Upper lobe of right lung (tissue), 1 donor: Measurements from ENCODE around the gene FOXO6. TPM values are rescaled to one million over a fixed set of nuclear protein-coding genes. Genes with fewer than 3 reads are reported as not detected.

Experiments used
- ATAC-seq: fragments of 200-7000 bp; cut with Tn5 transposase; one replicate; pipeline ENCODE4 v1.9.1; 2020; ENCODE audit warnings: mild to moderate bottlenecking, moderate library complexity
- DNase-seq: peaks from one replicate; pipeline ENCODE4 v3.0.0-alpha.2; 2020
- H3K27ac ChIP-seq: fragments of 200-600 bp; one replicate; pipeline ENCODE4 v1.8.0; 2022
- H3K27me3 ChIP-seq: fragments of 200-600 bp; one replicate; pipeline ENCODE4 v1.8.0; 2022; ENCODE audit warnings: mild to moderate bottlenecking
- H3K36me3 ChIP-seq: fragments of 200-600 bp; one replicate; pipeline ENCODE4 v1.8.0; 2022
- H3K4me1 ChIP-seq: fragments of 200-600 bp; one replicate; pipeline ENCODE4 v1.8.0; 2022
- H3K4me3 ChIP-seq: fragments of 200-600 bp; one replicate; pipeline ENCODE4 v1.8.0; 2022; ENCODE audit warnings: mild to moderate bottlenecking
- H3K9me3 ChIP-seq: fragments of 200-600 bp; one replicate; pipeline ENCODE4 v1.8.0; 2022
- intact Hi-C: fragments of 100-400 bp; cut with DNase I; formaldehyde crosslinking; loops from one replicate; pipeline ENCODE4 v1.11.0; 2022
- total RNA-seq: library from RNA; stranded (reverse); fragmentation: NEBNext Ultra II Directional; extraction: Animal tissue kit (Norgen Biotek cat#: 25700); gene quantifications from one replicate; pipeline ENCODE4 v1.2.1, GENCODE V29; 2021
- TF ChIP-seq, protein P1 (sequence below): fragments of 200-600 bp; IDR thresholded peaks from one replicate; pipeline ENCODE4 v1.8.0; 2022; ENCODE audit warnings: antibody characterized with exemption
- donor health status: DM: no; HTN: yes; CAD: no; lungs with severe emphysema.

FOXO6 gene
- total RNA-seq, 1 donor from 2014 or later = 0.43 TPM

DNA sequence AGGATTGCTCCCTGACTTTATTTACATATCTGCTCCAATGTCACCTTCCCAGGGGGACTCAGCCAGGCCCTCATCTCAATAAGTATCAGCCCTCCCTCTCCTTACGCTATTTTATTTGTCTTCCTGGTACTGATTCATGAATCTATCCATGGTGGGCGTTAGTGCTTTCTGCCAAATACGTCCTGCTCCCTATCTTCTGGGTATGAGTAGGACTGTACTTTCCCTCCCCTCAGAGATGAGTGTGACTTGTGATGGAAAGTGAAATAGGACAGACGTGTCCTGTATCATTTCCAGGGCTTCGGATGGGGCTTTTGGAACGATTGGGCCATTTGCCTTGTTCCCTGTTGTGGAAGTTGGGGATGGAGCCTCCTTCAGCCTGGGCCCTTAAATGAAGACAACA lies 47.5 kb downstream of the FOXO6 start:
- intact Hi-C loops = no loop called here
- no peak overlapping the region for H3K4me3 ChIP-seq
- DNase-seq (no peak), ATAC-seq (no peak)
- peaks cover 20% of the 10 kb centered on the region for H3K27me3 ChIP-seq
- no peaks in the 10 kb centered on the region for H3K36me3 ChIP-seq
- H3K9me3 ChIP-seq = no peaks in the 10 kb centered on the region
- H3K4me1 ChIP-seq = no peaks in the 10 kb centered on the region
- TF ChIP-seq, protein P1, sequence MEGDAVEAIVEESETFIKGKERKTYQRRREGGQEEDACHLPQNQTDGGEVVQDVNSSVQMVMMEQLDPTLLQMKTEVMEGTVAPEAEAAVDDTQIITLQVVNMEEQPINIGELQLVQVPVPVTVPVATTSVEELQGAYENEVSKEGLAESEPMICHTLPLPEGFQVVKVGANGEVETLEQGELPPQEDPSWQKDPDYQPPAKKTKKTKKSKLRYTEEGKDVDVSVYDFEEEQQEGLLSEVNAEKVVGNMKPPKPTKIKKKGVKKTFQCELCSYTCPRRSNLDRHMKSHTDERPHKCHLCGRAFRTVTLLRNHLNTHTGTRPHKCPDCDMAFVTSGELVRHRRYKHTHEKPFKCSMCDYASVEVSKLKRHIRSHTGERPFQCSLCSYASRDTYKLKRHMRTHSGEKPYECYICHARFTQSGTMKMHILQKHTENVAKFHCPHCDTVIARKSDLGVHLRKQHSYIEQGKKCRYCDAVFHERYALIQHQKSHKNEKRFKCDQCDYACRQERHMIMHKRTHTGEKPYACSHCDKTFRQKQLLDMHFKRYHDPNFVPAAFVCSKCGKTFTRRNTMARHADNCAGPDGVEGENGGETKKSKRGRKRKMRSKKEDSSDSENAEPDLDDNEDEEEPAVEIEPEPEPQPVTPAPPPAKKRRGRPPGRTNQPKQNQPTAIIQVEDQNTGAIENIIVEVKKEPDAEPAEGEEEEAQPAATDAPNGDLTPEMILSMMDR = no peak
- no peak overlapping the region for H3K27ac ChIP-seq

DNA sequence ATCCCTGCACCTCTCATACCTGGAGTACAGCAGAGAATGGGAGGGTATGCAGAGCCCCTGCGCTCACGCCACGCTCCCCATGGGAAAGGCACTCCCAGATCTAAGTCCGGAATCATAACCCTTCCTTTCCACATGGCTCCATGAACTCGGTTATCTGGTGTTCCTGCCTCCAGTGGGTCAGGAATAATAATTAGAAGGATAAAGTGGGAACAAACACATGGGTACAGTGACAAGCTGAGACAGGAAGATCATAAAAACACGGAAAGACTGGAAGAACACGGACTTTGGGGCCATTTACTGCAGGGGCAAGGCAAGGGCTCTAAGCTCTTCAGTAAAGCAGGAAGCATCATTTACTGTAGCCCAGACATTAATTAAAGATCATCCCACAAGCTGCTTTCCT lies 48.6 kb downstream of the FOXO6 start:
- TF ChIP-seq, protein P1 = no peak
- ATAC-seq (no peak), DNase-seq (no peak)
- Histone ChIP-seq H3K27ac (no peak overlapping the region), H3K4me3 (no peak overlapping the region), H3K27me3 (peaks cover 20% of the 10 kb centered on the region), H3K4me1 (no peaks in the 10 kb centered on the region), H3K36me3 (no peaks in the 10 kb centered on the region), H3K9me3 (no peaks in the 10 kb centered on the region)
- intact Hi-C loops = loop anchor here (10.0 kb wide), 1 partner anchor 85 kb away; no protein-coding TSS in a partner anchor

DNA sequence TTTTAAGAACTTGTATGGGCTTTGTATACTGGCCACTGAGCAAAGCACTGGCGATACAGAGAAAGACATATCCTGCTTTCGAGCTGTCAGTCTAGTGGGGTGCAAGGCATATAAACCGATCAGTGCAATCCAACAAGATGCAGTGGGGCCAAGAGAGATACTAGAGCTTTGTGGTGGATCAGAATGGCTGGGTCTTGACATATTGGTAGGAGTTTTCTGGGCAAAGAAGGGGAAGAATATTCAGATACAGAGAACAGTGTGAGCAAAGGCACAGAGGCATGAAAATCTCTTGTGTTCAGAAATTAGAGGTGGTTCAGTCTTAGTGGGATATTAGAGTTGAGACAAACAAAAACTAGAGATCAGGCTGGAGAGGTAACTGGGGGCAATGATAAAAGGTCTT lies 49.2 kb downstream of the FOXO6 start:
- Histone ChIP-seq H3K9me3 (no peaks in the 10 kb centered on the region), H3K4me3 (no peak overlapping the region), H3K36me3 (no peaks in the 10 kb centered on the region), H3K27ac (no peak overlapping the region), H3K27me3 (peaks cover 20% of the 10 kb centered on the region), H3K4me1 (no peaks in the 10 kb centered on the region)
- DNase-seq (no peak), ATAC-seq (no peak)
- intact Hi-C loops = loop anchor here (10.0 kb wide), 1 partner anchor 86 kb away; no protein-coding TSS in a partner anchor
- TF ChIP-seq, protein P1 = no peak

DNA sequence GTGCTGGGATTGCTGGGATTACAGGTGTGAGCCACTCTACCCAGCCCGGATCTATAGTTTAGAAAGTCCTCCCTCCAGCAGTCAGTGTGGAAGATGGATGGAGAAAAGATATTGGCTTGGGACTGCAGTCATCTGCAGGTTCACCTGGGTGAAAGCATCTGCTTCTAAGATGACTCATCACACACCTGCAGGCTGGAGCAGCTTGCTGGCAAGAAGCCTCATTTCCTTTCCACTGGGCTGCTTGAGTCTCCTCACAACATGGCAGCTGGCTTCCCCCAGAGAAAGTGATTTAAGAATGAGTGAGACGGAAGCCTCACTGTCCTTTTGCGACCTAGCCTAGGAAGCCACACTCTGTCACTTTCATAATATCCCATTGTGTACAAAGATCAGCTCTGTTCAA lies 50.0 kb downstream of the FOXO6 start:
- DNase-seq (no peak), ATAC-seq (no peak)
- intact Hi-C loops = loop anchor here (10.0 kb wide), 1 partner anchor 86 kb away; no protein-coding TSS in a partner anchor
- H3K4me3 ChIP-seq = no peak overlapping the region
- H3K9me3 ChIP-seq = no peaks in the 10 kb centered on the region
- no peak overlapping the region for H3K27ac ChIP-seq
- H3K36me3 ChIP-seq = no peaks in the 10 kb centered on the region
- no peaks in the 10 kb centered on the region for H3K4me1 ChIP-seq
- H3K27me3 ChIP-seq = peaks cover 20% of the 10 kb centered on the region
- TF ChIP-seq, protein P1 = no peak

DNA sequence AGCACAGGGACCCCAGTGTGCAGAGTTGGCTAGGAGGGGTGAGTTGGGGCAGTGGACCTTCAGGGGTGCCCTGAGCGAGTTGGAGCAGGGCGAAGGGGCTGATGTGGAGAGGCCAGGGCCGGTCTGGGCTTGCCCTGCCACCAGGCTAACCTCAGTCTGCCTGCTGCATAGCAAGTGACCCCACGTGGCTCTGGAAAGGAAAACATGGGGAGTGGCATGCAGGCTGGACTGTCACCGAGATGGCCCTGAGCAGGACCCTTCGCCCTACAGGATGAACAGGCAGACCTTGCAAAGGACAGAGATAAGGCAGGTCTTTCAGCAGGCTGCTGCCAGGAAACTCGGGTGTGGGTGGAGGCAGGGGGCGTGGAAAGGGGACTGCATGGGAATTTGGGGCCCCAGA lies 51.5 kb downstream of the FOXO6 start:
- Histone ChIP-seq H3K4me1 (no peaks in the 10 kb centered on the region), H3K36me3 (no peaks in the 10 kb centered on the region), H3K9me3 (no peaks in the 10 kb centered on the region), H3K27me3 (peaks cover 18% of the 10 kb centered on the region), H3K4me3 (no peak overlapping the region), H3K27ac (no peak overlapping the region)
- intact Hi-C loops = loop anchor here (10.0 kb wide), 1 partner anchor 88 kb away; no protein-coding TSS in a partner anchor
- DNase-seq = no peak
- TF ChIP-seq, protein P1 = no peak
- ATAC-seq = no peak
